H1 (cell line): Measurements from ENCODE around the gene ARCN1. TPM values are rescaled to one million over a fixed set of nuclear protein-coding genes. Genes with fewer than 3 reads are reported as not detected.

Experiments used
- BRCA1 ChIP-seq: IDR thresholded peaks from 2 replicates; pipeline ENCODE4 v1.6.1; 2012; ENCODE audit warnings: low read depth, low read length, improper control_type of control experiment
- CBX8 ChIP-seq: fragments of 300-800, 300-1000 bp; sonication (generic); IDR thresholded peaks from 2 replicates; pipeline ENCODE4 v1.7.1; 2016; ENCODE audit warnings: low read depth, low read length, borderline replicate concordance
- CTCF ChIP-seq, 3 experiments: IDR thresholded peaks; 1 replicate in 2 of 3; 2 replicates in 1 of 3; pipeline versions ENCODE4 v1.5.1 to v1.6.1; 2011; ENCODE audit warnings: low read length in 3 of 3, mild to moderate bottlenecking in 3 of 3, inconsistent platforms in 2 of 3, low read depth in 1 of 3, moderate library complexity in 1 of 3; ENCODE audit not compliant: insufficient read depth in 1 of 3; ENCODE audit errors: control extremely low read depth in 1 of 3
- RNF2 ChIP-seq: fragments of 200-900, 300-1000 bp; sonication (generic); IDR thresholded peaks from 2 replicates; pipeline ENCODE4 v1.7.1; 2016; ENCODE audit warnings: borderline replicate concordance, low read depth, mild to moderate bottlenecking, antibody characterized with exemption, low read length; ENCODE audit not compliant: poor library complexity, severe bottlenecking; ENCODE audit errors: missing control alignments
- SIN3A ChIP-seq, 2 experiments: IDR thresholded peaks in 1 of 2; conservative IDR thresholded peaks in 1 of 2; 2 replicates each; pipeline ENCODE4 v1.6.1; 2011 to 2012; ENCODE audit warnings: low read length in 2 of 2, improper control_type of control experiment in 1 of 2, low read depth in 1 of 2, mild to moderate bottlenecking in 1 of 2
- polyA plus RNA-seq, 7 experiments: library from polyadenylated mRNA; depleted of rRNA in 3 of 7; stranded (reverse) in 5 of 7; unstranded in 2 of 7; fragments of >200 nt in 5 of 7; fragments of 200-250 nt in 2 of 7; gene quantifications; 1 replicate in 5 of 7; 2 replicates in 1 of 7; 4 replicates in 1 of 7; pipeline versions ENCODE4 v1.2.1 to v1.2.3, GENCODE V29; 2011 to 2013; ENCODE audit warnings: missing spikeins in 2 of 7, mixed read lengths in 2 of 7
- total RNA-seq: library from RNA; stranded (reverse); fragmentation: NEBNext Ultra II Directional; extraction: Animal tissue kit (Norgen Biotek cat#: 25700); gene quantifications from 2 replicates; pipeline ENCODE4 v1.2.1, GENCODE V29; 2021

The ARCN1 gene
- total and polyA plus RNA-seq, 2 of the 8 experiments (the other 6 are each of a cell fraction or from before 2014, with no cell fraction given), result 132 to 146 TPM

GRCh38 chr11:118640332-118641154 lies 68.3 kb downstream of the ARCN1 start (continued):
- no peak for TF ChIP-seq RNF2
- TF ChIP-seq BRCA1, result no peak
- TF ChIP-seq CBX8, result no peak
- TF ChIP-seq CTCF (IDR thresholded peaks at IDR 0.05; ENCODE audit: control extremely low read depth in 1 of 3, insufficient read depth in 1 of 3, low read depth in 1 of 3, low read length in 3 of 3), result peak; percentile 5 to 35 (median 26); a peak in 3 of 4 replicates
- no peak for TF ChIP-seq SIN3A (conservative IDR thresholded peaks at IDR 0.05 in 1 of 2, IDR thresholded peaks at IDR 0.05 in 1 of 2; ENCODE audit: low read depth in 1 of 2, low read length in 2 of 2)
